ENCODE measurements around the gene RIOK3. TPM values are rescaled to one million over a fixed set of nuclear protein-coding genes. Genes with fewer than 3 reads are reported as not detected.

RIOK3 gene
- total RNA-seq, 3 donors from 2014 or later = 61.6 to 80.8 (median 74.3) TPM

DNA sequence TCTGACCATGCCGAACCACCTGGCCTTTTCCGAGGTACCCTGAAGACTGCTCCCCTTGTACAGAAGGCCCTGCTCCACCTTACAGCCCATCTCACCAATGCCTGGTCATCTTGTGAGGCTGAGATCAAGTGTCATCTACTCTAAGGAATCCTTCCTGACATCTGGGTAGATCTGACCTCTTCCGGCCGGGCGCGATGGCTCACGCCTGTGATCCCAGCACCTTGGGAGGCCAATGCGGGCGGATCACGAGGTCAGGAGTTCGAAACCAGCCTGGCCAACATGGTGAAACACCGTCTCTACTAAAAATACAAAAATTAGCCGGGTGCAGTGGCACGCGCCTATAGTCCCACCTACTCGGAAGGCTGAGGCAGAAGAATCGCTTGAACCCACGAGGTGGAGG, 2.1 kb upstream of the RIOK3 start:
- Histone ChIP-seq H3K27ac (peak overlapping the region in 1 of 2 donors; percentile 98), H3K4me3 (no peak overlapping the region), H3K4me1 (peaks cover 0 to 6% of the 10 kb centered on the region in 2 donors), H3K36me3 (no peaks in the 10 kb centered on the region), H3K27me3 (no peaks in the 10 kb centered on the region), H3K9me3 (no peaks in the 10 kb centered on the region)
- TF ChIP-seq POLR2A (IDR thresholded peaks at IDR 0.05) = no peak
- TF ChIP-seq POLR2AphosphoS5 (IDR thresholded peaks at IDR 0.05) = no peak
- TF ChIP-seq, protein P1, sequence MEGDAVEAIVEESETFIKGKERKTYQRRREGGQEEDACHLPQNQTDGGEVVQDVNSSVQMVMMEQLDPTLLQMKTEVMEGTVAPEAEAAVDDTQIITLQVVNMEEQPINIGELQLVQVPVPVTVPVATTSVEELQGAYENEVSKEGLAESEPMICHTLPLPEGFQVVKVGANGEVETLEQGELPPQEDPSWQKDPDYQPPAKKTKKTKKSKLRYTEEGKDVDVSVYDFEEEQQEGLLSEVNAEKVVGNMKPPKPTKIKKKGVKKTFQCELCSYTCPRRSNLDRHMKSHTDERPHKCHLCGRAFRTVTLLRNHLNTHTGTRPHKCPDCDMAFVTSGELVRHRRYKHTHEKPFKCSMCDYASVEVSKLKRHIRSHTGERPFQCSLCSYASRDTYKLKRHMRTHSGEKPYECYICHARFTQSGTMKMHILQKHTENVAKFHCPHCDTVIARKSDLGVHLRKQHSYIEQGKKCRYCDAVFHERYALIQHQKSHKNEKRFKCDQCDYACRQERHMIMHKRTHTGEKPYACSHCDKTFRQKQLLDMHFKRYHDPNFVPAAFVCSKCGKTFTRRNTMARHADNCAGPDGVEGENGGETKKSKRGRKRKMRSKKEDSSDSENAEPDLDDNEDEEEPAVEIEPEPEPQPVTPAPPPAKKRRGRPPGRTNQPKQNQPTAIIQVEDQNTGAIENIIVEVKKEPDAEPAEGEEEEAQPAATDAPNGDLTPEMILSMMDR (IDR thresholded peaks at IDR 0.05) = no peak
- intact Hi-C loops (cut with DNase I; ENCODE audit: low total_unique reads) = no loop called here
- no peak for DNase-seq (ENCODE audit: low spot score in 2 of 2)

DNA sequence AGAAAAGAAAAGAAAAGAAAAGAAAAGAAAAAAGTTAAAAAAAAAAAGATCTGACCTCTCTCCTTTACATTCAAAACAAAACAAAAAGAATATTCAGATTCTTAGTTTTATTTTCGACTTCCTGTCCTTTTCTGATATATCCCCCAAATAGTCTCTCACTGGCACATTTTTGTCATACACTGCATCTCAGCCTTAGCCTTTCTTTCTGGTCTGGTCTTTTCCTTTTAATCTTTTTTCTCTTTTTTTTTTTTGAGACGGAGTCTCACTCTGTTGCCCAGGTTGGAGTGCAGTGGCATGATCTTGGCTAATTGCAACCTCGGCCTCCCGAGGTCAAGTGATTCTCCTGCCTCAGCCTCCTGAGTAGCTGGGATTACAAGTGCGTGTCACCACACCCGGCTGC, 1.6 kb upstream of the RIOK3 start:
- H3K27ac ChIP-seq = peak overlapping the region; percentile 93 to 98

DNA sequence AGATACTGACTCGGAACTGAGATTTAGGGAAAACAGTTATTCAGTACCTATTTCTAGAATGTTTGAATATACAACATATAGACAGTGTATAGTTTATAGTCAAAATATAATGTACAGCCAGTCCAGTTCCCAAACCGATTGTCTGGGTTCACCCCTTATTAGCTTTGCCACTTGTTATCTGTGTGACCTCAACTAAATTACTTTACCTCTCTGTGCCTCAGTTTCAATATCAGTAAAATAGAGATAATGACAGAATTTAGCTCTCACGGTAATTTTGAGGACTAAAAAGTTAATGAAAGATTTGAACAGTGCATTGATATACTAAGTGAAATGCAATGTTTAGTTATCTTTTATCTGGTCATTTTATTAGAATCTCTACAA, 750 bp upstream of the RIOK3 start:
- H3K27me3 ChIP-seq = no peaks in the 10 kb centered on the region
- H3K27ac ChIP-seq = peak overlapping the region; percentile 93 to 98
- intact Hi-C loops (cut with DNase I; ENCODE audit: low total_unique reads) = no loop called here
- H3K9me3 ChIP-seq = no peaks in the 10 kb centered on the region
- no peak for DNase-seq (ENCODE audit: low spot score in 2 of 2)
- peak overlapping the region; percentile 72 to 89 (median 74) for H3K4me3 ChIP-seq
- H3K36me3 ChIP-seq = no peaks in the 10 kb centered on the region
- TF ChIP-seq, protein P1 (IDR thresholded peaks at IDR 0.05) = no peak
- no peak for TF ChIP-seq POLR2A (IDR thresholded peaks at IDR 0.05)
- no peak for TF ChIP-seq POLR2AphosphoS5 (IDR thresholded peaks at IDR 0.05)
- H3K4me1 ChIP-seq = peaks cover 0 to 6% of the 10 kb centered on the region in 2 donors

More for the DNA sequence above, 1.6 kb upstream of the RIOK3 start:
- H3K36me3 ChIP-seq = no peaks in the 10 kb centered on the region
- no peak overlapping the region for H3K4me3 ChIP-seq
- H3K9me3 ChIP-seq = no peaks in the 10 kb centered on the region
- H3K4me1 ChIP-seq = peaks cover 0 to 6% of the 10 kb centered on the region in 2 donors
- TF ChIP-seq POLR2A (IDR thresholded peaks at IDR 0.05) (no peak), POLR2AphosphoS5 (IDR thresholded peaks at IDR 0.05) (no peak)
- TF ChIP-seq, protein P1 (IDR thresholded peaks at IDR 0.05) = no peak
- no peak for DNase-seq (ENCODE audit: low spot score in 2 of 2)
- intact Hi-C loops (cut with DNase I; ENCODE audit: low total_unique reads) = no loop called here
- H3K27me3 ChIP-seq = no peaks in the 10 kb centered on the region

DNA sequence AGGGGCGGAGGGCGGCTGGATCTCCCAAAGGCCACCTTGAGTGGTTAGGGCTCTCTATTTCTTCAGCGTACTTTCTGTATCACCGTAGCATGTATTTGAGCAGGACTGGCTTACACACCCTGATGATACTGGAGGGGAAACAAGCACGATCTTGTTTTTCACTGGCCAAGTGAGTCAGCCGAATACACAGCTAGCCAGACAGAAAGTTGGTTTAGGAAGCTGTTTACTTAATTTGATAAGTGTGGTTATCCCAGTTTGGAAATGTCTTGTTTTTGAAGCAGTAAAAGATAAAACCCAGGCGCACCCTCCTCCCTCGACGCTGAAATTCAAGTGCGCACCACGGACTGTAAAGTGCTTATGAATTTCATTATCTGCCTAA, 582 bp downstream of the RIOK3 start:
- Histone ChIP-seq H3K36me3 (no peaks in the 10 kb centered on the region), H3K4me3 (peak overlapping the region; percentile 72 to 89 (median 74)), H3K9me3 (no peaks in the 10 kb centered on the region), H3K27me3 (no peaks in the 10 kb centered on the region), H3K4me1 (peaks cover 0 to 6% of the 10 kb centered on the region in 2 donors), H3K27ac (peak overlapping the region; percentile 93 to 98)
- DNase-seq (ENCODE audit: low spot score in 2 of 2) = no peak
- no peak for TF ChIP-seq POLR2A (IDR thresholded peaks at IDR 0.05)
- TF ChIP-seq POLR2AphosphoS5 (IDR thresholded peaks at IDR 0.05) = no peak
- TF ChIP-seq, protein P1 (IDR thresholded peaks at IDR 0.05) = no peak
- intact Hi-C loops (cut with DNase I; ENCODE audit: low total_unique reads) = no loop called here

DNA sequence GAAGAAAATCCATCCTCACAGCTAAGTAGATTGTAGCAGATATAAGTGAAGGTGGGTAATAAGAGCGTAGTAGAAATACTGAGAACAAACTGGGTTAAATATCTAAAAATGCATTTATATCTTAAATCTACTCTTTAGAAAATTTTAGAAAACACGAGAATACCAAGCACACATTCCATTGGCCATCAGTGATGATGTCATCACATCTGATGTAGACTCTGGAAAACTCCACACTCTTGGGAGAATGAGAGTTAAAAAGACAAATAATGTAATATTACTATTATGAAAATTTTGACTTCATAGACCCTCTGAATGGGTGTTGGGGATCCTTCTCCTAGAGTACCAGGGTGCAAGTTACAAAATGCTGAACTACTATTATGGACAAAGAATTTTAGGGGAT, 3.7 kb downstream of the RIOK3 start:
- Histone ChIP-seq H3K27ac (no peak overlapping the region), H3K9me3 (no peaks in the 10 kb centered on the region), H3K36me3 (no peaks in the 10 kb centered on the region), H3K4me3 (no peak overlapping the region), H3K4me1 (peaks cover 0 to 6% of the 10 kb centered on the region in 2 donors), H3K27me3 (no peaks in the 10 kb centered on the region)
- intact Hi-C loops (cut with DNase I; ENCODE audit: low total_unique reads) = no loop called here
- TF ChIP-seq, protein P1 (IDR thresholded peaks at IDR 0.05) = no peak
- TF ChIP-seq POLR2A (IDR thresholded peaks at IDR 0.05) = no peak
- no peak for TF ChIP-seq POLR2AphosphoS5 (IDR thresholded peaks at IDR 0.05)
- no peak for DNase-seq (ENCODE audit: low spot score in 2 of 2)
